ENCODE measurements around the gene CEMIP. TPM values are rescaled to one million over a fixed set of nuclear protein-coding genes. Genes with fewer than 3 reads are reported as not detected.

CEMIP gene
- polyA plus RNA-seq, 1 experiment, result 725 TPM

- TF ChIP-seq CTCF (IDR thresholded peaks at IDR 0.05; ENCODE audit: insufficient read depth, low read depth, low read length), result no peak
- Histone ChIP-seq H3K4me3 (ENCODE audit: low read depth, low read length) (no peak overlapping the region), H3K36me3 (ENCODE audit: control insufficient read depth, insufficient read depth, low read length) (peaks cover 4% of the 10 kb centered on the region), H3K27me3 (ENCODE audit: control insufficient read depth, insufficient read depth, low read length) (no peaks in the 10 kb centered on the region)
- ChIA-PET POLR2A (interaction anchor here (0.7 kb wide), 1 partner anchor 350 kb away, joined by 5 read pairs; no protein-coding TSS in a partner anchor), CTCF (interaction anchor here (4.6 kb wide), 1 partner anchor 290 kb away, joined by 53 read pairs; no protein-coding TSS in a partner anchor)
- no peak for DNase-seq (ENCODE audit: low read depth)
Observed at GRCh38 chr15:80974914-80975313, 195.7 kb downstream of the CEMIP start.

- POLR2A ChIA-PET, result no interaction called here
- CTCF ChIA-PET, result interaction anchor here (0.8 to 4.6 kb wide), 13 partner anchors 10 to 288 kb away, joined by 3 to 53 read pairs (median 6); no protein-coding TSS in a partner anchor
- H3K4me3 ChIP-seq (ENCODE audit: low read depth, low read length), result no peak overlapping the region
- DNase-seq (ENCODE audit: low read depth), result no peak
- H3K36me3 ChIP-seq (ENCODE audit: control insufficient read depth, insufficient read depth, low read length), result peaks cover 2% of the 10 kb centered on the region
- H3K27me3 ChIP-seq (ENCODE audit: control insufficient read depth, insufficient read depth, low read length), result no peaks in the 10 kb centered on the region
- no peak for TF ChIP-seq CTCF (IDR thresholded peaks at IDR 0.05; ENCODE audit: insufficient read depth, low read depth, low read length)
Observed at GRCh38 chr15:80976851-80977250, 197.7 kb downstream of the CEMIP start.

- Histone ChIP-seq H3K36me3 (ENCODE audit: control insufficient read depth, insufficient read depth, low read length) (peaks cover 2% of the 10 kb centered on the region), H3K4me3 (ENCODE audit: low read depth, low read length) (no peak overlapping the region), H3K27me3 (ENCODE audit: control insufficient read depth, insufficient read depth, low read length) (no peaks in the 10 kb centered on the region)
- ChIA-PET POLR2A (no interaction called here), CTCF (interaction anchor here (0.6 to 4.6 kb wide), 20 partner anchors 8 to 297 kb away, joined by 3 to 53 read pairs (median 4); partner anchors contain the start of gene CEMIP)
- TF ChIP-seq CTCF (IDR thresholded peaks at IDR 0.05; ENCODE audit: insufficient read depth, low read depth, low read length), result peak; percentile 73
- DNase-seq (ENCODE audit: low read depth), result no peak
Observed at GRCh38 chr15:80977627-80978036, 198.5 kb downstream of the CEMIP start.

- H3K36me3 ChIP-seq (ENCODE audit: control insufficient read depth, insufficient read depth, low read length), result peaks cover 2% of the 10 kb centered on the region
- POLR2A ChIA-PET, result no interaction called here
- CTCF ChIA-PET, result interaction anchor here (1.2 to 3.5 kb wide), 4 partner anchors 12 to 287 kb away, joined by 3 to 30 read pairs (median 4); no protein-coding TSS in a partner anchor
- DNase-seq (ENCODE audit: low read depth), result no peak
- H3K27me3 ChIP-seq (ENCODE audit: control insufficient read depth, insufficient read depth, low read length), result no peaks in the 10 kb centered on the region
- TF ChIP-seq CTCF (IDR thresholded peaks at IDR 0.05; ENCODE audit: insufficient read depth, low read depth, low read length), result no peak
- no peak overlapping the region for H3K4me3 ChIP-seq (ENCODE audit: low read depth, low read length)
Observed at GRCh38 chr15:80978685-80979329, 199.6 kb downstream of the CEMIP start.

GRCh38 chr15:80979538-80980200 is 200.5 kb downstream of the CEMIP start:
- ChIA-PET CTCF (interaction anchor here (1.2 to 3.5 kb wide), 5 partner anchors 10 to 286 kb away, joined by 3 to 30 read pairs (median 5); no protein-coding TSS in a partner anchor), POLR2A (no interaction called here)
- DNase-seq (ENCODE audit: low read depth), result no peak
- TF ChIP-seq CTCF (IDR thresholded peaks at IDR 0.05; ENCODE audit: insufficient read depth, low read depth, low read length), result no peak
- Histone ChIP-seq H3K36me3 (ENCODE audit: control insufficient read depth, insufficient read depth, low read length) (peaks cover 2% of the 10 kb centered on the region), H3K27me3 (ENCODE audit: control insufficient read depth, insufficient read depth, low read length) (no peaks in the 10 kb centered on the region), H3K4me3 (ENCODE audit: low read depth, low read length) (no peak overlapping the region)

Measured in BJ (cell line).